Panc1 (cell line): ENCODE measurements around the gene CLHC1. TPM values are rescaled to one million over a fixed set of nuclear protein-coding genes. Genes with fewer than 3 reads are reported as not detected.

Experiments used
- ATAC-seq: fragments of 200-7000 bp; cut with Tn5 transposase; 2 replicates; pipeline ENCODE4 v1.9.1; 2020; ENCODE audit warnings: mild to moderate bottlenecking, moderate library complexity
- BruUV-seq: library from RNA; stranded (reverse); fragments of 400-500 nt; replicated peaks from 2 replicates; lab custom pipeline; 2021; lab: Mats Ljungman, UMichigan
- CTCF ChIA-PET: fragments of 300-600 bp; sonication (Branson Sonifier 250); formaldehyde crosslinking; loops from one replicate; lab custom pipeline; 2022; ENCODE audit warnings: antibody characterized with exemption; lab: Charles Lee
- POLR2A ChIA-PET: fragments of 300-600 bp; sonication (Branson Sonifier 250); formaldehyde crosslinking; loops from one replicate; lab custom pipeline; 2022; ENCODE audit warnings: antibody characterized with exemption; lab: Charles Lee
- DNase-seq: peaks from one replicate; pipeline ENCODE4 v3.0.0-alpha.2; 2010; ENCODE audit warnings: low read depth, low spot score
- H3K27ac ChIP-seq: 2 replicates; pipeline ENCODE4 v1.5.1; 2011; ENCODE audit warnings: mild to moderate bottlenecking, low read length, inconsistent platforms
- H3K27me3 ChIP-seq: fragments of 200-500 bp; sonication (Bioruptor generic); 2 replicates; pipeline ENCODE4 v1.6.0; 2014; ENCODE audit warnings: low read length, inconsistent platforms; ENCODE audit not compliant: control insufficient read depth, insufficient read depth
- H3K36me3 ChIP-seq: fragments of 200-500 bp; sonication (Bioruptor generic); 2 replicates; pipeline ENCODE4 v1.5.1; 2014; ENCODE audit warnings: inconsistent platforms, mild to moderate bottlenecking, low read length, moderate library complexity; ENCODE audit not compliant: control insufficient read depth, insufficient read depth
- H3K4me1 ChIP-seq: 2 replicates; pipeline ENCODE4 v1.5.1; 2011; ENCODE audit warnings: inconsistent platforms, mild to moderate bottlenecking, low read length, moderate library complexity; ENCODE audit not compliant: control insufficient read depth, insufficient read depth
- H3K4me3 ChIP-seq, 2 experiments: 2 replicates each; pipeline ENCODE4 v1.5.1; 2011 to 2012; ENCODE audit warnings: low read depth in 2 of 2, low read length in 2 of 2, mild to moderate bottlenecking in 2 of 2, inconsistent platforms in 1 of 2, moderate library complexity in 1 of 2
- H3K9me3 ChIP-seq: fragments of 200-500 bp; sonication (Bioruptor generic); 2 replicates; pipeline ENCODE4 v1.5.1; 2014; ENCODE audit warnings: low read depth, mild to moderate bottlenecking, inconsistent platforms, low read length, moderate library complexity; ENCODE audit not compliant: control insufficient read depth, insufficient read depth
- CTCF ChIP-seq: fragments of 450-650 bp; IDR thresholded peaks from 2 replicates; pipeline ENCODE4 v1.5.1; 2017; ENCODE audit warnings: mild to moderate bottlenecking
- POLR2AphosphoS5 ChIP-seq: IDR thresholded peaks from 2 replicates; pipeline ENCODE4 v1.6.1; 2012; ENCODE audit warnings: mild to moderate bottlenecking, low read depth, low read length, moderate library complexity
- REST ChIP-seq, 2 experiments: IDR thresholded peaks; 2 replicates each; pipeline ENCODE4 v1.6.1; 2011 to 2012; ENCODE audit warnings: low read depth in 2 of 2, control low read depth in 1 of 2, low read length in 1 of 2, mild to moderate bottlenecking in 1 of 2, moderate library complexity in 1 of 2; ENCODE audit not compliant: insufficient read depth in 1 of 2
- SIN3A ChIP-seq: IDR thresholded peaks from 2 replicates; pipeline ENCODE4 v1.6.1; 2012; ENCODE audit warnings: low read depth, mild to moderate bottlenecking, low read length, moderate library complexity, borderline replicate concordance; ENCODE audit not compliant: insufficient read depth
- TCF7L2 ChIP-seq: IDR thresholded peaks from 2 replicates; pipeline ENCODE4 v1.6.1; 2011; ENCODE audit warnings: mild to moderate bottlenecking, low read depth, low read length, inconsistent platforms
- in situ Hi-C: cut with HindIII; loops from 2 replicates; pipeline ENCODE4 v1.10.0; 2016; ENCODE audit warnings: low sequenced_read_pairs, low pct_unique_long_range_greater_than_20kb
- intact Hi-C: fragments of 100-400 bp; cut with micrococcal nuclease; formaldehyde crosslinking; loops from one replicate; pipeline ENCODE4 v1.10.0; 2022; ENCODE audit not compliant: unreplicated experiment
- total RNA-seq: library from RNA; stranded (reverse); gene quantifications from one replicate; pipeline ENCODE4 v1.2.1, GENCODE V29; 2021; ENCODE audit not compliant: unreplicated experiment

Gene CLHC1
- total RNA-seq, 1 experiment from 2014 or later = 3.6 TPM

- Histone ChIP-seq H3K9me3 (no peaks in the 10 kb centered on the region), H3K27ac (peak overlapping the region; percentile 60), H3K36me3 (no peaks in the 10 kb centered on the region), H3K4me1 (peaks cover 23% of the 10 kb centered on the region), H3K27me3 (no peaks in the 10 kb centered on the region), H3K4me3 (no peak overlapping the region)
- peak; percentile 80 for ATAC-seq
- intact Hi-C loops = loop anchor here (2.0 kb wide), 2 partner anchors 120 to 154 kb away; no protein-coding TSS in a partner anchor
- no peak for DNase-seq
- POLR2A ChIA-PET = interaction anchor here (0.8 kb wide), 1 partner anchor 118 kb away, joined by 3 read pairs; the partner anchor contains the start of gene RTN4
- TF ChIP-seq CTCF (peak; percentile 77), SIN3A (no peak)
- in situ Hi-C loops = loop anchor here (25.0 kb wide), 1 partner anchor 131 kb away; no protein-coding TSS in a partner anchor
- CTCF ChIA-PET = interaction anchor here (0.7 to 1.2 kb wide), 3 partner anchors 54 to 269 kb away, joined by 3 read pairs; no protein-coding TSS in a partner anchor
- no TSS peak for BruUV-seq
These were observed 63.6 kb downstream of the CLHC1 start for GRCh38 chr2:55168221-55169154.

- ChIA-PET CTCF (interaction anchor here (1.3 kb wide), 1 partner anchor 117 kb away, joined by 5 read pairs; no protein-coding TSS in a partner anchor), POLR2A (no interaction called here)
- no TSS peak for BruUV-seq
- H3K4me3 ChIP-seq = no peak overlapping the region
- DNase-seq (no peak), ATAC-seq (no peak)
- H3K9me3 ChIP-seq = no peaks in the 10 kb centered on the region
- in situ Hi-C loops = loop anchor here (25.0 kb wide), 1 partner anchor 128 kb away; no protein-coding TSS in a partner anchor
- TF ChIP-seq SIN3A = no peak
- TF ChIP-seq TCF7L2 = no peak
- no peak for TF ChIP-seq REST (IDR thresholded peaks at IDR 0.05; ENCODE audit: insufficient read depth in 1 of 2, low read depth in 2 of 2, low read length in 1 of 2)
- TF ChIP-seq CTCF = no peak
- no peak for TF ChIP-seq POLR2AphosphoS5
- no peaks in the 10 kb centered on the region for H3K36me3 ChIP-seq
- peak overlapping the region; percentile 65; the same call in 1 of the 2 replicates for H3K27ac ChIP-seq
- intact Hi-C loops = loop anchor here (2.0 kb wide), 1 partner anchor 265 kb away; no protein-coding TSS in a partner anchor
- H3K4me1 ChIP-seq = peaks cover 23% of the 10 kb centered on the region
- H3K27me3 ChIP-seq = no peaks in the 10 kb centered on the region
These were observed 66.5 kb downstream of the CLHC1 start for GRCh38 chr2:55165626-55166025.
